ENCODE data around the gene PTPRG.

Gene PTPRG

GRCh38 chr3:62142331-62143085, 581.1 kb downstream of the PTPRG start:
- no peak overlapping the region for H3K9ac ChIP-seq (ENCODE audit: low read depth, low read length, poor library complexity, severe bottlenecking)
- TF ChIP-seq EZH2phosphoT487 (IDR thresholded peaks at IDR 0.05; ENCODE audit: borderline replicate concordance), result no peak
- no peak overlapping the region for H3K4me2 ChIP-seq (ENCODE audit: low read depth, low read length, poor library complexity, severe bottlenecking)

DNA sequence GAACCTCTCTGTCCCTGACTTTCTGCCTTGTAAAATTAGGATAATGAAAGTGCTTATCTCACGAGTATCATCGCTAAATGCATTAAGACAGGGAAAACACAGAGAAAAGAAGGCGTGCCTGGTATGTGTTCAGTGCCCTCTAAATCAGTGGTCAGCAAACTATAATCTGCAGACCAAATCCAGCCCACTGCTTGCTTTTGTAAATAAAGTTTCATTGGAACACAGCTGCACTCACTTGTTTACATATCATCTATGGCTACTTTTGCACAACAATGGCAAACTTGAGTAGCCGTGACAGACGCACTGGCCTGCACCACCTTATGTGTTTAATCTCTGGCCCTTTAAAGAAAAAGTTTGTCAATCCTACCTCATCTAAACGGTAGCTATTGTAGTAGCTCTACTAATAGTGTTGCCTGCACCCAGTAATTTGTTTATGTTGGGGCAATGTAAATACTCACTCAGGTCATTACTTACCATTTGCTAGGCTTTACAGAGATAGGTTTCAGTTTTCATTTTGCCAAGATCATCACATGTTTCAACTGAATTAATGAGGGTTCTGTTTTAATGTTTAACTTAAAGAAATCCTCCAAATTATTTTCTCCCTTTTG, 582.6 kb downstream of the PTPRG start:
- no peaks in the 10 kb centered on the region for H4K20me1 ChIP-seq (ENCODE audit: insufficient read depth, low read length, poor library complexity, severe bottlenecking)
- no peaks in the 10 kb centered on the region; the same call in 1 of the 2 replicates for H3F3A ChIP-seq (ENCODE audit: low read depth)
- H3K27me3 ChIP-seq (ENCODE audit: insufficient read depth, low read length, poor library complexity, severe bottlenecking), result no peaks in the 10 kb centered on the region
- H3K9me3 ChIP-seq (ENCODE audit: insufficient read depth, low read depth, low read length), result no peaks in the 10 kb centered on the region
- peak overlapping the region; percentile 54 for H3K4me3 ChIP-seq (ENCODE audit: low read length, poor library complexity, severe bottlenecking)
- no peaks in the 10 kb centered on the region for H3K36me3 ChIP-seq (ENCODE audit: insufficient read depth, low read length)
- peak overlapping the region; percentile 76 for H2AFZ ChIP-seq (ENCODE audit: low read length)
- H3K4me2 ChIP-seq (ENCODE audit: low read depth, low read length, poor library complexity, severe bottlenecking), result peak overlapping the region; percentile 71
- peaks cover 47% of the 10 kb centered on the region for H3K4me1 ChIP-seq (ENCODE audit: insufficient read depth, low read length, poor library complexity, severe bottlenecking)
- TF ChIP-seq, protein P1, sequence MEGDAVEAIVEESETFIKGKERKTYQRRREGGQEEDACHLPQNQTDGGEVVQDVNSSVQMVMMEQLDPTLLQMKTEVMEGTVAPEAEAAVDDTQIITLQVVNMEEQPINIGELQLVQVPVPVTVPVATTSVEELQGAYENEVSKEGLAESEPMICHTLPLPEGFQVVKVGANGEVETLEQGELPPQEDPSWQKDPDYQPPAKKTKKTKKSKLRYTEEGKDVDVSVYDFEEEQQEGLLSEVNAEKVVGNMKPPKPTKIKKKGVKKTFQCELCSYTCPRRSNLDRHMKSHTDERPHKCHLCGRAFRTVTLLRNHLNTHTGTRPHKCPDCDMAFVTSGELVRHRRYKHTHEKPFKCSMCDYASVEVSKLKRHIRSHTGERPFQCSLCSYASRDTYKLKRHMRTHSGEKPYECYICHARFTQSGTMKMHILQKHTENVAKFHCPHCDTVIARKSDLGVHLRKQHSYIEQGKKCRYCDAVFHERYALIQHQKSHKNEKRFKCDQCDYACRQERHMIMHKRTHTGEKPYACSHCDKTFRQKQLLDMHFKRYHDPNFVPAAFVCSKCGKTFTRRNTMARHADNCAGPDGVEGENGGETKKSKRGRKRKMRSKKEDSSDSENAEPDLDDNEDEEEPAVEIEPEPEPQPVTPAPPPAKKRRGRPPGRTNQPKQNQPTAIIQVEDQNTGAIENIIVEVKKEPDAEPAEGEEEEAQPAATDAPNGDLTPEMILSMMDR (conservative IDR thresholded peaks at IDR 0.05; ENCODE audit: low read length), result no peak
- no peak for TF ChIP-seq EZH2phosphoT487 (IDR thresholded peaks at IDR 0.05; ENCODE audit: borderline replicate concordance)
- peak overlapping the region; percentile 29 for H3K9ac ChIP-seq (ENCODE audit: low read depth, low read length, poor library complexity, severe bottlenecking)
- H3K9me2 ChIP-seq (replicated peaks; ENCODE audit: low read depth, low read length), result no peaks in the 10 kb centered on the region
- no peaks in the 10 kb centered on the region for H3K79me2 ChIP-seq (ENCODE audit: insufficient read depth, low read length)

More at GRCh38 chr3:62142331-62143085, 581.1 kb downstream of the PTPRG start:
- Histone ChIP-seq H3F3A (ENCODE audit: low read depth) (no peaks in the 10 kb centered on the region; the same call in 1 of the 2 replicates), H3K9me3 (ENCODE audit: insufficient read depth, low read depth, low read length) (no peaks in the 10 kb centered on the region), H3K79me2 (ENCODE audit: insufficient read depth, low read length) (no peaks in the 10 kb centered on the region), H4K20me1 (ENCODE audit: insufficient read depth, low read length, poor library complexity, severe bottlenecking) (no peaks in the 10 kb centered on the region), H2AFZ (ENCODE audit: low read length) (no peak overlapping the region), H3K4me1 (ENCODE audit: insufficient read depth, low read length, poor library complexity, severe bottlenecking) (peaks cover 47% of the 10 kb centered on the region), H3K27me3 (ENCODE audit: insufficient read depth, low read length, poor library complexity, severe bottlenecking) (no peaks in the 10 kb centered on the region), H3K36me3 (ENCODE audit: insufficient read depth, low read length) (no peaks in the 10 kb centered on the region), H3K9me2 (replicated peaks; ENCODE audit: low read depth, low read length) (no peaks in the 10 kb centered on the region), H3K4me3 (ENCODE audit: low read length, poor library complexity, severe bottlenecking) (no peak overlapping the region)

GRCh38 chr3:62144482-62144881, 583.1 kb downstream of the PTPRG start:
- Histone ChIP-seq H3F3A (ENCODE audit: low read depth) (no peaks in the 10 kb centered on the region; the same call in 1 of the 2 replicates), H3K4me3 (ENCODE audit: low read length, poor library complexity, severe bottlenecking) (peak overlapping the region; percentile 54), H3K27me3 (ENCODE audit: insufficient read depth, low read length, poor library complexity, severe bottlenecking) (no peaks in the 10 kb centered on the region), H3K9me2 (replicated peaks; ENCODE audit: low read depth, low read length) (no peaks in the 10 kb centered on the region), H3K79me2 (ENCODE audit: insufficient read depth, low read length) (no peaks in the 10 kb centered on the region), H3K4me2 (ENCODE audit: low read depth, low read length, poor library complexity, severe bottlenecking) (peak overlapping the region; percentile 71), H3K36me3 (ENCODE audit: insufficient read depth, low read length) (no peaks in the 10 kb centered on the region), H3K9ac (ENCODE audit: low read depth, low read length, poor library complexity, severe bottlenecking) (peak overlapping the region; percentile 29), H4K20me1 (ENCODE audit: insufficient read depth, low read length, poor library complexity, severe bottlenecking) (no peaks in the 10 kb centered on the region), H2AFZ (ENCODE audit: low read length) (peak overlapping the region; percentile 76), H3K4me1 (ENCODE audit: insufficient read depth, low read length, poor library complexity, severe bottlenecking) (peaks cover 47% of the 10 kb centered on the region), H3K9me3 (ENCODE audit: insufficient read depth, low read depth, low read length) (no peaks in the 10 kb centered on the region)
- no peak for TF ChIP-seq EZH2phosphoT487 (IDR thresholded peaks at IDR 0.05; ENCODE audit: borderline replicate concordance)
- TF ChIP-seq, protein P1 (conservative IDR thresholded peaks at IDR 0.05; ENCODE audit: low read length), result no peak

All from Loucy (cell line).